ENCODE measurements around the gene PICALM.
"Not testable (repeated sequence)": the region's sequence is repeated elsewhere in the genome, so short reads cannot be mapped to it uniquely, and the experiment has no call there.

The PICALM gene

GRCh38 chr11:86068951-86069407 is at the start of gene PICALM:
PICALM (minus strand) TSS chr11:86069084; CDS start chr11:86068780, 304 bp downstream.
- DNase-seq (ENCODE audit: low read depth, low spot score), result peak; percentile 100

GRCh38 chr11:86118253-86118652 is 49.4 kb upstream of the PICALM start:
- DNase-seq (ENCODE audit: low read depth, low spot score), result peak; percentile 11

- no peak for DNase-seq (ENCODE audit: low read depth, low spot score)
Measured at GRCh38 chr11:86117712-86118063, 48.8 kb upstream of the PICALM start.

GRCh38 chr11:86117001-86117711 is 48.3 kb upstream of the PICALM start:
- peak; percentile 42 for DNase-seq (ENCODE audit: low read depth, low spot score)

GRCh38 chr11:86116386-86116726 is 47.5 kb upstream of the PICALM start:
- DNase-seq (ENCODE audit: low read depth, low spot score), result peak; percentile 85

- DNase-seq (ENCODE audit: low read depth, low spot score), result no peak
Measured at GRCh38 chr11:86115542-86116385, 46.9 kb upstream of the PICALM start.

- no peak for DNase-seq (ENCODE audit: low read depth, low spot score)
Measured at GRCh38 chr11:86108890-86109638, 40.2 kb upstream of the PICALM start.

- DNase-seq (ENCODE audit: low read depth, low spot score), result no peak
Measured at GRCh38 chr11:86108191-86108590, 39.3 kb upstream of the PICALM start.

- DNase-seq (ENCODE audit: low read depth, low spot score), result no peak
Measured at GRCh38 chr11:86106916-86107315, 38.0 kb upstream of the PICALM start.

- not testable (repeated sequence) for DNase-seq (ENCODE audit: low read depth, low spot score)
Measured at GRCh38 chr11:86106031-86106430, 37.1 kb upstream of the PICALM start.

- not testable (repeated sequence) for DNase-seq (ENCODE audit: low read depth, low spot score)
Measured at GRCh38 chr11:86105601-86106000, 36.7 kb upstream of the PICALM start.

- peak; percentile 13 for DNase-seq (ENCODE audit: low read depth, low spot score)
Measured at GRCh38 chr11:86103808-86104207, 34.9 kb upstream of the PICALM start.

- DNase-seq (ENCODE audit: low read depth, low spot score), result peak; percentile 75
Measured at GRCh38 chr11:86101941-86102407, 33.1 kb upstream of the PICALM start.

GRCh38 chr11:86101493-86101892 is 32.6 kb upstream of the PICALM start:
- no peak for DNase-seq (ENCODE audit: low read depth, low spot score)

GRCh38 chr11:86099874-86100273 is 31.0 kb upstream of the PICALM start:
- DNase-seq (ENCODE audit: low read depth, low spot score), result no peak

GRCh38 chr11:86097980-86098379 is 29.1 kb upstream of the PICALM start:
- DNase-seq (ENCODE audit: low read depth, low spot score), result no peak

- peak; percentile 89 for DNase-seq (ENCODE audit: low read depth, low spot score)
Measured at GRCh38 chr11:86091566-86091965, 22.7 kb upstream of the PICALM start.

- no peak for DNase-seq (ENCODE audit: low read depth, low spot score)
Measured at GRCh38 chr11:86091086-86091485, 22.2 kb upstream of the PICALM start.

GRCh38 chr11:86089659-86090058 is 20.8 kb upstream of the PICALM start:
- peak; percentile 92 for DNase-seq (ENCODE audit: low read depth, low spot score)

- DNase-seq (ENCODE audit: low read depth, low spot score), result not testable (repeated sequence)
Measured at GRCh38 chr11:86087688-86088087, 18.8 kb upstream of the PICALM start.

GRCh38 chr11:86087256-86087655 is 18.4 kb upstream of the PICALM start:
- DNase-seq (ENCODE audit: low read depth, low spot score), result peak; percentile 23

- DNase-seq (ENCODE audit: low read depth, low spot score), result no peak
Measured at GRCh38 chr11:86081455-86081854, 12.6 kb upstream of the PICALM start.

Measured in astrocyte of the hippocampus (primary cell).